OCI-LY7 (cell line): ENCODE results near the gene CNOT1. TPM values are rescaled to one million over a fixed set of nuclear protein-coding genes. Genes with fewer than 3 reads are reported as not detected.

Experiments used
- Bru-seq: library from RNA; stranded (reverse); fragments of 400-500 nt; gene quantifications from one replicate; lab custom pipeline; 2021; lab: Mats Ljungman, UMichigan
- BruChase-seq, 2 experiments: library from RNA; stranded (reverse); fragments of 400-500 nt; gene quantifications; one replicate each; lab custom pipeline; 2021; lab: Mats Ljungman, UMichigan
- BruUV-seq: library from RNA; stranded (reverse); fragments of 400-500 nt; replicated peaks from 2 replicates; lab custom pipeline; 2021; lab: Mats Ljungman, UMichigan
- CTCF ChIA-PET: fragments of 300-600 bp; sonication (Branson Sonifier 250); formaldehyde crosslinking; loops from one replicate; lab custom pipeline; 2022; ENCODE audit warnings: antibody characterized with exemption; ENCODE audit not compliant: unreplicated experiment; lab: Charles Lee
- POLR2A ChIA-PET: fragments of 300-600 bp; sonication (Branson Sonifier 250); formaldehyde crosslinking; loops from one replicate; lab custom pipeline; 2022; ENCODE audit warnings: antibody characterized with exemption; lab: Charles Lee
- DNase-seq: peaks from one replicate; pipeline ENCODE4 v3.0.0-alpha.2; 2015; ENCODE audit warnings: low spot score
- H2AFZ ChIP-seq: fragments of 200-600 bp; sonication (generic), shearing (Covaris generic); 2 replicates; pipeline ENCODE4 v1.6.1; 2014; ENCODE audit warnings: mild to moderate bottlenecking, antibody characterized with exemption, low read length, moderate library complexity
- H3K27ac ChIP-seq: fragments of 200-600 bp; sonication (generic); 2 replicates; pipeline ENCODE4 v1.5.1; 2014; ENCODE audit warnings: mixed run types, low read depth, mild to moderate bottlenecking, moderate library complexity, low read length, inconsistent platforms; ENCODE audit not compliant: poor library complexity, severe bottlenecking
- H3K36me3 ChIP-seq: fragments of 200-600 bp; sonication (generic); 2 replicates; pipeline ENCODE4 v1.6.1; 2014; ENCODE audit warnings: mild to moderate bottlenecking, antibody characterized with exemption, low read length, moderate library complexity, mixed read lengths; ENCODE audit not compliant: insufficient read depth
- H3K4me1 ChIP-seq: fragments of 200-600 bp; sonication (generic); 2 replicates; pipeline ENCODE4 v1.5.1; 2014; ENCODE audit warnings: mild to moderate bottlenecking, low read length; ENCODE audit not compliant: insufficient read depth, poor library complexity, severe bottlenecking
- H3K4me2 ChIP-seq: fragments of 200-600 bp; sonication (generic); 2 replicates; pipeline ENCODE4 v1.6.1; 2014; ENCODE audit warnings: mild to moderate bottlenecking, low read length
- H3K4me3 ChIP-seq: fragments of 200-600 bp; sonication (generic); 2 replicates; pipeline ENCODE4 v1.5.1; 2014; ENCODE audit warnings: mild to moderate bottlenecking, low read depth, low read length; ENCODE audit not compliant: poor library complexity, severe bottlenecking
- H3K79me2 ChIP-seq: fragments of 200-600 bp; sonication (generic); 2 replicates; pipeline ENCODE4 v1.6.1; 2016; ENCODE audit warnings: low read depth, mild to moderate bottlenecking, low read length, moderate library complexity, mixed read lengths; ENCODE audit not compliant: insufficient read depth
- H3K9me2 ChIP-seq: fragments of 200-600 bp; sonication (generic); 2 replicates; pipeline ENCODE4 v1.6.1; 2016; ENCODE audit warnings: mild to moderate bottlenecking, low read length, mixed read lengths; ENCODE audit not compliant: insufficient read depth
- H3K9me3 ChIP-seq: fragments of 200-600 bp; sonication (generic); 2 replicates; pipeline ENCODE4 v1.6.1; 2014; ENCODE audit warnings: mild to moderate bottlenecking, mixed run types, low read length, mixed read lengths
- H4K20me1 ChIP-seq: fragments of 200-600 bp; sonication (generic); 2 replicates; pipeline ENCODE4 v1.6.1; 2014; ENCODE audit warnings: mild to moderate bottlenecking, antibody characterized with exemption, low read length, moderate library complexity, mixed read lengths; ENCODE audit not compliant: insufficient read depth
- EZH2phosphoT487 ChIP-seq: fragments of 200-600 bp; sonication (generic); IDR thresholded peaks from 2 replicates; pipeline ENCODE4 v1.6.1; 2018; ENCODE audit warnings: low read depth, borderline replicate concordance, mild to moderate bottlenecking, mixed run types, antibody characterized with exemption, low read length, moderate library complexity, mixed read lengths
- intact Hi-C: fragments of 100-400 bp; cut with micrococcal nuclease; formaldehyde crosslinking; loops from one replicate; pipeline ENCODE4 v1.10.0; 2022; ENCODE audit not compliant: unreplicated experiment
- long read RNA-seq: library from polyadenylated mRNA; stranded (forward); transcript quantifications from one replicate; pipeline ENCODE4 v2.0.0, GENCODE V29; 2022
- total RNA-seq, 2 experiments: library from RNA; depleted of rRNA in 1 of 2; stranded (reverse); fragments of >200 nt in 1 of 2; shearing (Covaris generic) in 1 of 2; gene quantifications; 2 replicates each; pipeline ENCODE4 v1.2.3, GENCODE V29; 2014 to 2022
- TF ChIP-seq, protein P1 (sequence below): fragments of 200-600 bp; sonication (generic); conservative IDR thresholded peaks from 2 replicates; pipeline ENCODE4 v1.5.1; 2014; ENCODE audit warnings: mild to moderate bottlenecking, antibody characterized with exemption, low read length, moderate library complexity, mixed read lengths

The CNOT1 gene
- total RNA-seq (2014; rRNA removed; shearing (Covaris generic)) (209 and 230 TPM in 2 replicates), total RNA-seq (2022) (288 and 325 TPM in 2 replicates), Bru-seq, nascent RNA (percentile 95 among the genes with signal in this experiment), BruChase-seq, experiment 1, labeled RNA remaining after a 6-hour chase (percentile 96 among the genes with signal in this experiment), BruChase-seq, experiment 2, labeled RNA remaining after a 2-hour chase (percentile 95 among the genes with signal in this experiment)
- long read RNA-seq, full-length matches to known transcripts, result 71 of 191 reads
- long read RNA-seq, partial matches to known transcripts, result 61 of 191 reads
- long read RNA-seq, other reads (novel, unspliced or antisense), result 59 of 191 reads

DNA sequence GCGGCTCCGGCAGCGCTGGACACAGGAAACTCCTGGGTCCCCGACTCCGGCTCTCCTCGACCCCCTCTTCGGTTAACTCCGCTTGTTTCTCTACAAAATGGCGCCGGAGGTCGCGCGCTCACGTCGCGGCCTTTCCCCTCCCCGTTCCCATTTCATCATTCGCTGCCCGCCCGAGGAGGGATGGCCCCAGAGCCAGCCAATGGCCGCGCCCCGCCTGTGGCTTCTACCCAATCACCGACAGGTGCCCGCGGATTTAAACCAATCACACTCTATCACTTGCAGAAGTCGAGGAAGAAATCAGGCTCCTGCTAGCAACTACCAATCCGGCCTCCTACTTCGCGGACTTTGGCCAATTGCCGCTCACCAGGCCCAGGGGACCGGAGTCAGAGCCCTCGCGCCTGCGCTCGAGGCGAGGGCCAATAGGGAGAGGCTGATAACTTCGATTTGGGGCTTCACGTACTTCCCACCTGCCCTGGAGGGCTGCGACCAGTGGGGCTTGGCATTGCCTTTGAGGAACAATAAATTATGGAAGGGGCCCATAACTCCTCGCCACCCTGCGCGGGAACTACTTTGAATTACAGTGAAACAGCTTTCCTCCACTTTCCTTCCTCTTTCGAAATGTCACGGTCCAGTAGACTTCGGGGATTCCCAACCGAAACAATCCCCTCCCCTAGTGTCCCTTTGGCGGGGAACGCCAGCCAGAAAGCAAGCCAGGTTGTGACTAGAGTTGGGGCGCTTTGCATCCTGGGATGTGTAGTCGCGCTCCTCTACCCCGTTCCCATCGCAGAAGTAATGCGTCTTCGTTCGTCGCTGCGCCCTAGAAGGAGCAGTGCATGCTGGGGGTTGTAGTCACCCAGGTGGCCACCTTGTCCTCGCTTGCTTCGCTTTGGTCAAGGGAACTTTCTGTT lies at the start of gene CNOT1:
CNOT1 (minus strand) TSS at position 94 of the 908 bp plus-strand sequence. CDS start 30,489 bp downstream, outside the sequence.
- BruUV-seq, result no TSS peak
- Histone ChIP-seq H2AFZ (peak within 1 kb of the TSS; percentile 94), H3K9me2 (no peaks in the 10 kb centered on the region), H3K27ac (peak within 1 kb of the TSS; percentile 87), H3K79me2 (peaks cover 46% of the 10 kb centered on the region), H3K36me3 (peaks cover 39% of the 10 kb centered on the region), H4K20me1 (peaks cover 18% of the 10 kb centered on the region), H3K4me3 (peak within 1 kb of the TSS; percentile 97), H3K4me1 (peaks cover 25% of the 10 kb centered on the region), H3K9me3 (no peaks in the 10 kb centered on the region), H3K4me2 (peak within 1 kb of the TSS; percentile 76)
- no peak for TF ChIP-seq EZH2phosphoT487
- TF ChIP-seq, protein P1, sequence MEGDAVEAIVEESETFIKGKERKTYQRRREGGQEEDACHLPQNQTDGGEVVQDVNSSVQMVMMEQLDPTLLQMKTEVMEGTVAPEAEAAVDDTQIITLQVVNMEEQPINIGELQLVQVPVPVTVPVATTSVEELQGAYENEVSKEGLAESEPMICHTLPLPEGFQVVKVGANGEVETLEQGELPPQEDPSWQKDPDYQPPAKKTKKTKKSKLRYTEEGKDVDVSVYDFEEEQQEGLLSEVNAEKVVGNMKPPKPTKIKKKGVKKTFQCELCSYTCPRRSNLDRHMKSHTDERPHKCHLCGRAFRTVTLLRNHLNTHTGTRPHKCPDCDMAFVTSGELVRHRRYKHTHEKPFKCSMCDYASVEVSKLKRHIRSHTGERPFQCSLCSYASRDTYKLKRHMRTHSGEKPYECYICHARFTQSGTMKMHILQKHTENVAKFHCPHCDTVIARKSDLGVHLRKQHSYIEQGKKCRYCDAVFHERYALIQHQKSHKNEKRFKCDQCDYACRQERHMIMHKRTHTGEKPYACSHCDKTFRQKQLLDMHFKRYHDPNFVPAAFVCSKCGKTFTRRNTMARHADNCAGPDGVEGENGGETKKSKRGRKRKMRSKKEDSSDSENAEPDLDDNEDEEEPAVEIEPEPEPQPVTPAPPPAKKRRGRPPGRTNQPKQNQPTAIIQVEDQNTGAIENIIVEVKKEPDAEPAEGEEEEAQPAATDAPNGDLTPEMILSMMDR, result no peak
- intact Hi-C loops, result loop anchor here (1.0 to 5.0 kb wide), 4 partner anchors 105 to 629 kb away; partner anchors contain the start of genes GINS3, GOT2, USB1 and ZNF319
- CTCF ChIA-PET, result interaction anchor here (0.6 kb wide), 1 partner anchor 137 kb away, joined by 3 read pairs; no protein-coding TSS in a partner anchor
- peak; percentile 99 for DNase-seq
- POLR2A ChIA-PET, result interaction anchor here (0.9 to 1.8 kb wide), 3 partner anchors 40 to 126 kb away, joined by 3 read pairs; no protein-coding TSS in a partner anchor

DNA sequence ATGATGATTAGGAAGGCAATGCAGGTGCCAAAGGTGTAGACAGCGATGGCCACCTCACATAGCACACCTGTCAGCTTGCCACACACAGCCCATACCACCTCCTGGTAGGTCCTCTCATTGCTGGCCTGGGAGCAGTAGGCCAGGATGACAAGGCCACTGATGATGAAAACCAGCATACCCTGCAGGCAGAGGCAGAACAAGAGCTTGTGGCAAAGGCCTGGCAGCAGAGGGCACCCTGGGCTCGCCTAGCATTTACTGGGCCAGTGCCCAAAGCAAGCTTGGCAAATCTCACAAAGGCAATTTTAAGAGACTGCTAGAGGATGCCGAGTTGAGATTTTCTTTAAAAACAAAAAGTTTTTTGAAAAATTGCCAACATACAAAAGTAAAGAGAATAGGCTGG lies 49.1 kb upstream of the CNOT1 start:
- H4K20me1 ChIP-seq, result no peaks in the 10 kb centered on the region
- no peaks in the 10 kb centered on the region for H3K9me3 ChIP-seq
- CTCF ChIA-PET, result interaction anchor here (1.8 kb wide), 1 partner anchor 77 kb away, joined by 12 read pairs; no protein-coding TSS in a partner anchor
- no peaks in the 10 kb centered on the region for H3K79me2 ChIP-seq
- no peak overlapping the region for H3K4me3 ChIP-seq
- H3K36me3 ChIP-seq, result no peaks in the 10 kb centered on the region
- DNase-seq, result peak; percentile 33
- POLR2A ChIA-PET, result no interaction called here
- H2AFZ ChIP-seq, result no peak overlapping the region
- peaks cover 3% of the 10 kb centered on the region for H3K4me1 ChIP-seq
- H3K4me2 ChIP-seq, result no peak overlapping the region
- H3K9me2 ChIP-seq, result no peaks in the 10 kb centered on the region
- intact Hi-C loops, result loop anchor here (1.0 kb wide), 1 partner anchor 78 kb away; no protein-coding TSS in a partner anchor
- BruUV-seq, result no TSS peak
- TF ChIP-seq, protein P1, result peak; percentile 36
- TF ChIP-seq EZH2phosphoT487, result no peak
- H3K27ac ChIP-seq, result no peak overlapping the region
